Kidney tubule cell (primary cell): ENCODE results near the gene SYNJ1.
"Not testable (repeated sequence)": the region's sequence is repeated elsewhere in the genome, so short reads cannot be mapped to it uniquely, and the experiment has no call there.

Source experiments
- DNase-seq: peaks from one replicate; pipeline ENCODE4 v3.0.0-alpha.2; 2018; ENCODE audit warnings: low spot score

Gene SYNJ1

GRCh38 chr21:32612075-32612998 is 115.5 kb downstream of the SYNJ1 start, which contains the start of gene CFAP298:
Gene CFAP298, minus strand, starts transcription at chr21:32612377. Its CDS starts 134 bp downstream, at chr21:32612243.
- peak; percentile 96 for DNase-seq

- peak; percentile 49 for DNase-seq
Observed at GRCh38 chr21:32611471-32611997, 116.3 kb downstream of the SYNJ1 start.

- DNase-seq: not testable (repeated sequence)
Observed at GRCh38 chr21:32610940-32611339, 116.9 kb downstream of the SYNJ1 start.

- no peak for DNase-seq
Observed at GRCh38 chr21:32608851-32609250, 119.0 kb downstream of the SYNJ1 start.

GRCh38 chr21:32605469-32605868 is 122.3 kb downstream of the SYNJ1 start:
- no peak for DNase-seq

- DNase-seq: no peak
Observed at GRCh38 chr21:32604464-32604863, 123.3 kb downstream of the SYNJ1 start.

- no peak for DNase-seq
Observed at GRCh38 chr21:32603131-32603530, 124.7 kb downstream of the SYNJ1 start.

GRCh38 chr21:32602099-32602498 is 125.7 kb downstream of the SYNJ1 start:
- DNase-seq: no peak

GRCh38 chr21:32599526-32599925 is 128.3 kb downstream of the SYNJ1 start:
- DNase-seq: peak; percentile 13

GRCh38 chr21:32599091-32599490 is 128.7 kb downstream of the SYNJ1 start:
- peak; percentile 43 for DNase-seq

GRCh38 chr21:32597205-32597604 is 130.6 kb downstream of the SYNJ1 start:
- peak; percentile 98 for DNase-seq

GRCh38 chr21:32595431-32595830 is 132.4 kb downstream of the SYNJ1 start:
- no peak for DNase-seq

- no peak for DNase-seq
Observed at GRCh38 chr21:32593690-32594089, 134.1 kb downstream of the SYNJ1 start.

GRCh38 chr21:32592929-32593502 is 134.8 kb downstream of the SYNJ1 start:
- DNase-seq: no peak

- no peak for DNase-seq
Observed at GRCh38 chr21:32590130-32590529, 137.7 kb downstream of the SYNJ1 start.

GRCh38 chr21:32587651-32588050 is 140.2 kb downstream of the SYNJ1 start:
- no peak for DNase-seq

- no peak for DNase-seq
Observed at GRCh38 chr21:32587120-32587519, 140.7 kb downstream of the SYNJ1 start.

GRCh38 chr21:32585970-32586369 is 141.8 kb downstream of the SYNJ1 start:
- no peak for DNase-seq

- DNase-seq: no peak
Observed at GRCh38 chr21:32585042-32585710, 142.6 kb downstream of the SYNJ1 start, which contains the start of gene TCP10L. Gene TCP10L, minus strand, starts transcription at chr21:32585523. Its CDS starts 1,219 bp downstream, at chr21:32584304.

- no peak for DNase-seq
Observed at GRCh38 chr21:32584472-32584871, 143.3 kb downstream of the SYNJ1 start.

- DNase-seq: no peak
Observed at GRCh38 chr21:32581732-32582131, 146.1 kb downstream of the SYNJ1 start.

- DNase-seq: no peak
Observed at GRCh38 chr21:32580949-32581348, 146.9 kb downstream of the SYNJ1 start.
